NT2/D1 (cell line): ENCODE results near the gene TBC1D22A.

Experiments used
- SUZ12 ChIP-seq: IDR thresholded peaks from 2 replicates; pipeline ENCODE4 v1.6.1; 2011; ENCODE audit not compliant: insufficient read length, insufficient read depth; ENCODE audit errors: extremely low read depth
- YY1 ChIP-seq: IDR thresholded peaks from 2 replicates; pipeline ENCODE4 v1.6.1; 2011; ENCODE audit not compliant: insufficient read length, insufficient read depth
- ZNF274 ChIP-seq: IDR thresholded peaks from 2 replicates; pipeline ENCODE4 v1.6.1; 2011; ENCODE audit warnings: mild to moderate bottlenecking, low read depth, low read length

GRCh38 chr22:46878191-46878948, 115.9 kb downstream of the TBC1D22A start:
- TF ChIP-seq ZNF274 (no peak), YY1 (no peak), SUZ12 (no peak)
